Osteocyte (in vitro differentiated cells): Measurements from ENCODE around the gene SMIM3. TPM values are rescaled to one million over a fixed set of nuclear protein-coding genes. Genes with fewer than 3 reads are reported as not detected.

Experiments used
- total RNA-seq: library from RNA; stranded (reverse); gene quantifications from 2 replicates; pipeline ENCODE4 v1.2.1, GENCODE V29; 2021

SMIM3 gene
- total RNA-seq, 1 donor from 2014 or later: 4.0 TPM

Other genes starting within 250 kb of the SMIM3 start
- gene SYNPO, start 138.1 kb upstream of the SMIM3 start, total RNA-seq: 17.8 and 18.4 TPM in 2 replicates
- gene MYOZ3, start 117.5 kb upstream of the SMIM3 start, total RNA-seq: 0.27 and 1.5 TPM in 2 replicates
- 41.6 and 43.6 TPM in 2 replicates for gene RBM22, start 77.7 kb upstream of the SMIM3 start, total RNA-seq
- gene DCTN4, start 19.7 kb upstream of the SMIM3 start, total RNA-seq: 62.0 and 66.6 TPM in 2 replicates
- gene IRGM, start 67.8 kb downstream of the SMIM3 start, total RNA-seq: not detected in 2 replicates
- 7.7 and 8.7 TPM in 2 replicates for gene ZNF300, start 126.2 kb downstream of the SMIM3 start, total RNA-seq
- gene GPX3, start 241.8 kb downstream of the SMIM3 start, total RNA-seq: 1.1 and 1.3 TPM in 2 replicates